Measurements from ENCODE around the gene PFDN6. TPM values are rescaled to one million over a fixed set of nuclear protein-coding genes. Genes with fewer than 3 reads are reported as not detected.

The PFDN6 gene
- total and polyA plus RNA-seq, 9 of the 15 experiments (the other 6 are each of a cell fraction or from before 2014, with no cell fraction given): 6.8 to 475 (median 216) TPM

DNA sequence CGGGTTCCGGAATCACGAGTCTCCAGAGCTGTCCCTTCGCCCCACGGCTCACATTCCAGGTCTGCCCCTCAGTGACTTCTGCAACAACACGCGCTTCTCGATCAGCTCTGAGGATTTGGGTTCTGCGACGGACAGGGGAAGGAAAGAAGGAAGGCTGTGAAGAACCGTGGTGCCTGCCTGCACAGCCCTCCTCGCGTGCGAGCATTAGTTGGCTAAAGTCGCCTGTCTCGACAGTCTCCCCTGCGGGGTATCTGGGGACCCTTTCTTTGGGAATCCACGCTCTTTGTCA, 40.8 kb upstream of the PFDN6 start (continued):
- TF ChIP-seq, protein P1, sequence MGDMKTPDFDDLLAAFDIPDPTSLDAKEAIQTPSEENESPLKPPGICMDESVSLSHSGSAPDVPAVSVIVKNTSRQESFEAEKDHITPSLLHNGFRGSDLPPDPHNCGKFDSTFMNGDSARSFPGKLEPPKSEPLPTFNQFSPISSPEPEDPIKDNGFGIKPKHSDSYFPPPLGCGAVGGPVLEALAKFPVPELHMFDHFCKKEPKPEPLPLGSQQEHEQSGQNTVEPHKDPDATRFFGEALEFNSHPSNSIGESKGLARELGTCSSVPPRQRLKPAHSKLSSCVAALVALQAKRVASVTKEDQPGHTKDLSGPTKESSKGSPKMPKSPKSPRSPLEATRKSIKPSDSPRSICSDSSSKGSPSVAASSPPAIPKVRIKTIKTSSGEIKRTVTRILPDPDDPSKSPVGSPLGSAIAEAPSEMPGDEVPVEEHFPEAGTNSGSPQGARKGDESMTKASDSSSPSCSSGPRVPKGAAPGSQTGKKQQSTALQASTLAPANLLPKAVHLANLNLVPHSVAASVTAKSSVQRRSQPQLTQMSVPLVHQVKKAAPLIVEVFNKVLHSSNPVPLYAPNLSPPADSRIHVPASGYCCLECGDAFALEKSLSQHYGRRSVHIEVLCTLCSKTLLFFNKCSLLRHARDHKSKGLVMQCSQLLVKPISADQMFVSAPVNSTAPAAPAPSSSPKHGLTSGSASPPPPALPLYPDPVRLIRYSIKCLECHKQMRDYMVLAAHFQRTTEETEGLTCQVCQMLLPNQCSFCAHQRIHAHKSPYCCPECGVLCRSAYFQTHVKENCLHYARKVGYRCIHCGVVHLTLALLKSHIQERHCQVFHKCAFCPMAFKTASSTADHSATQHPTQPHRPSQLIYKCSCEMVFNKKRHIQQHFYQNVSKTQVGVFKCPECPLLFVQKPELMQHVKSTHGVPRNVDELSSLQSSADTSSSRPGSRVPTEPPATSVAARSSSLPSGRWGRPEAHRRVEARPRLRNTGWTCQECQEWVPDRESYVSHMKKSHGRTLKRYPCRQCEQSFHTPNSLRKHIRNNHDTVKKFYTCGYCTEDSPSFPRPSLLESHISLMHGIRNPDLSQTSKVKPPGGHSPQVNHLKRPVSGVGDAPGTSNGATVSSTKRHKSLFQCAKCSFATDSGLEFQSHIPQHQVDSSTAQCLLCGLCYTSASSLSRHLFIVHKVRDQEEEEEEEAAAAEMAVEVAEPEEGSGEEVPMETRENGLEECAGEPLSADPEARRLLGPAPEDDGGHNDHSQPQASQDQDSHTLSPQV (IDR thresholded peaks at IDR 0.05): peak; percentile 57; the same call in 1 of the 2 replicates
- TF ChIP-seq, protein P2, sequence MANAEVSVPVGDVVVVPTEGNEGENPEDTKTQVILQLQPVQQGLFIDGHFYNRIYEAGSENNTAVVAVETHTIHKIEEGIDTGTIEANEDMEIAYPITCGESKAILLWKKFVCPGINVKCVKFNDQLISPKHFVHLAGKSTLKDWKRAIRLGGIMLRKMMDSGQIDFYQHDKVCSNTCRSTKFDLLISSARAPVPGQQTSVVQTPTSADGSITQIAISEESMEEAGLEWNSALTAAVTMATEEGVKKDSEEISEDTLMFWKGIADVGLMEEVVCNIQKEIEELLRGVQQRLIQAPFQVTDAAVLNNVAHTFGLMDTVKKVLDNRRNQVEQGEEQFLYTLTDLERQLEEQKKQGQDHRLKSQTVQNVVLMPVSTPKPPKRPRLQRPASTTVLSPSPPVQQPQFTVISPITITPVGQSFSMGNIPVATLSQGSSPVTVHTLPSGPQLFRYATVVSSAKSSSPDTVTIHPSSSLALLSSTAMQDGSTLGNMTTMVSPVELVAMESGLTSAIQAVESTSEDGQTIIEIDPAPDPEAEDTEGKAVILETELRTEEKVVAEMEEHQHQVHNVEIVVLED (CRISPR knock-in tag; IDR thresholded peaks at IDR 0.05): no peak
- TF ChIP-seq MAFF (IDR thresholded peaks at IDR 0.05; ENCODE audit: low read length) (no peak), PHTF2 (CRISPR knock-in tag; IDR thresholded peaks at IDR 0.05) (no peak), TSC22D4 (tag; IDR thresholded peaks at IDR 0.05) (no peak), TFAM (CRISPR knock-in tag; conservative IDR thresholded peaks at IDR 0.05) (no peak), ZNF274 (IDR thresholded peaks at IDR 0.05; ENCODE audit: borderline replicate concordance, low read depth, low read length) (no peak), ZNF224 (CRISPR knock-in tag; IDR thresholded peaks at IDR 0.05) (no peak), NR2C2 (CRISPR knock-in tag; IDR thresholded peaks at IDR 0.05) (peak; percentile 21; the same call in 1 of the 2 replicates), NR2C2 (tag; IDR thresholded peaks at IDR 0.05) (no peak), EHMT2 (IDR thresholded peaks at IDR 0.05) (no peak), PTTG1 (tag; IDR thresholded peaks at IDR 0.05; ENCODE audit: low read depth) (no peak), NFRKB (IDR thresholded peaks at IDR 0.05; ENCODE audit: low read depth) (peak; percentile 81), DPF2 (IDR thresholded peaks at IDR 0.05) (0 out of 2 replicates have a peak, but pooled peaks have one; percentile 40), SMAD4 (CRISPR knock-in tag; conservative IDR thresholded peaks at IDR 0.05) (0 out of 2 replicates have a peak, but pooled peaks have one; percentile 69), NBN (IDR thresholded peaks at IDR 0.05; ENCODE audit: low read depth) (no peak; the same call in 1 of the 2 replicates), ZBED1 (IDR thresholded peaks at IDR 0.05) (no peak), SMARCA5 (IDR thresholded peaks at IDR 0.05) (0 out of 2 replicates have a peak, but pooled peaks have one; percentile 64), PHB2 (IDR thresholded peaks at IDR 0.05; ENCODE audit: low read depth) (no peak)
- TF ChIP-seq, protein P3, sequence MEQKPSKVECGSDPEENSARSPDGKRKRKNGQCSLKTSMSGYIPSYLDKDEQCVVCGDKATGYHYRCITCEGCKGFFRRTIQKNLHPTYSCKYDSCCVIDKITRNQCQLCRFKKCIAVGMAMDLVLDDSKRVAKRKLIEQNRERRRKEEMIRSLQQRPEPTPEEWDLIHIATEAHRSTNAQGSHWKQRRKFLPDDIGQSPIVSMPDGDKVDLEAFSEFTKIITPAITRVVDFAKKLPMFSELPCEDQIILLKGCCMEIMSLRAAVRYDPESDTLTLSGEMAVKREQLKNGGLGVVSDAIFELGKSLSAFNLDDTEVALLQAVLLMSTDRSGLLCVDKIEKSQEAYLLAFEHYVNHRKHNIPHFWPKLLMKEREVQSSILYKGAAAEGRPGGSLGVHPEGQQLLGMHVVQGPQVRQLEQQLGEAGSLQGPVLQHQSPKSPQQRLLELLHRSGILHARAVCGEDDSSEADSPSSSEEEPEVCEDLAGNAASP (IDR thresholded peaks at IDR 0.05): no peak
- TF ChIP-seq, protein P4, sequence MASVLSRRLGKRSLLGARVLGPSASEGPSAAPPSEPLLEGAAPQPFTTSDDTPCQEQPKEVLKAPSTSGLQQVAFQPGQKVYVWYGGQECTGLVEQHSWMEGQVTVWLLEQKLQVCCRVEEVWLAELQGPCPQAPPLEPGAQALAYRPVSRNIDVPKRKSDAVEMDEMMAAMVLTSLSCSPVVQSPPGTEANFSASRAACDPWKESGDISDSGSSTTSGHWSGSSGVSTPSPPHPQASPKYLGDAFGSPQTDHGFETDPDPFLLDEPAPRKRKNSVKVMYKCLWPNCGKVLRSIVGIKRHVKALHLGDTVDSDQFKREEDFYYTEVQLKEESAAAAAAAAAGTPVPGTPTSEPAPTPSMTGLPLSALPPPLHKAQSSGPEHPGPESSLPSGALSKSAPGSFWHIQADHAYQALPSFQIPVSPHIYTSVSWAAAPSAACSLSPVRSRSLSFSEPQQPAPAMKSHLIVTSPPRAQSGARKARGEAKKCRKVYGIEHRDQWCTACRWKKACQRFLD (CRISPR knock-in tag; IDR thresholded peaks at IDR 0.05): no peak
- TF ChIP-seq, protein P5, sequence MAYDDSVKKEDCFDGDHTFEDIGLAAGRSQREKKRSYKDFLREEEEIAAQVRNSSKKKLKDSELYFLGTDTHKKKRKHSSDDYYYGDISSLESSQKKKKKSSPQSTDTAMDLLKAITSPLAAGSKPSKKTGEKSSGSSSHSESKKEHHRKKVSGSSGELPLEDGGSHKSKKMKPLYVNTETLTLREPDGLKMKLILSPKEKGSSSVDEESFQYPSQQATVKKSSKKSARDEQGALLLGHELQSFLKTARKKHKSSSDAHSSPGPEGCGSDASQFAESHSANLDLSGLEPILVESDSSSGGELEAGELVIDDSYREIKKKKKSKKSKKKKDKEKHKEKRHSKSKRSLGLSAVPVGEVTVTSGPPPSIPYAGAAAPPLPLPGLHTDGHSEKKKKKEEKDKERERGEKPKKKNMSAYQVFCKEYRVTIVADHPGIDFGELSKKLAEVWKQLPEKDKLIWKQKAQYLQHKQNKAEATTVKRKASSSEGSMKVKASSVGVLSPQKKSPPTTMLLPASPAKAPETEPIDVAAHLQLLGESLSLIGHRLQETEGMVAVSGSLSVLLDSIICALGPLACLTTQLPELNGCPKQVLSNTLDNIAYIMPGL (CRISPR knock-in tag; IDR thresholded peaks at IDR 0.05): 0 out of 2 replicates have a peak, but pooled peaks have one; percentile 25

Data from K562 (cell line).